GM19397 (cell line): Measurements from ENCODE around the gene PSMD2.
"Not testable (repeated sequence)": the region's sequence is repeated elsewhere in the genome, so short reads cannot be mapped to it uniquely, and the experiment has no call there.

Source experiments
- ATAC-seq: cut with Tn5 transposase; IDR thresholded peaks from one replicate; pipeline ENCODE4 v1.9.1; 2021; ENCODE audit warnings: mild to moderate bottlenecking, moderate library complexity; ENCODE audit not compliant: unreplicated experiment

The PSMD2 gene

DNA sequence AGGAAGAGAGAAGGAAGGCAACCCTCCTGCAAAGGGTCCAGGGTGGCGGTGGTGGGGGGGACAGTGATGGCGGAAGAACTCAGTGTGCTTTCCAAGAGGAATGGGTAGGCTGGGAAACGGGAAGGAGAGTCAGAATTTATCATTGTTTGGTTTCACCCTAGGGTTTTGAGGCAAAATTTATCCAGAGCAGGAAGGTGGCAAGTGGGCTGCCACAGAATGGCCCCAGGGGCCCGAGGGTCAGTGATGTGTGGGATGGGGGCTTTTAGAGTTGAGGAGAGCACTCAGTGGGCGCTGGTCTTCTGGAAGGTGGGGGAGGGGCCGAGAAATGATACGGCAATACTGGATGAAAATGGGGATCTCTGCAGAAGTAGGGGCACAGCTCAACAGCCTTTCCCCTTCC is 38.9 kb downstream of the PSMD2 start:
- ATAC-seq: no peak

DNA sequence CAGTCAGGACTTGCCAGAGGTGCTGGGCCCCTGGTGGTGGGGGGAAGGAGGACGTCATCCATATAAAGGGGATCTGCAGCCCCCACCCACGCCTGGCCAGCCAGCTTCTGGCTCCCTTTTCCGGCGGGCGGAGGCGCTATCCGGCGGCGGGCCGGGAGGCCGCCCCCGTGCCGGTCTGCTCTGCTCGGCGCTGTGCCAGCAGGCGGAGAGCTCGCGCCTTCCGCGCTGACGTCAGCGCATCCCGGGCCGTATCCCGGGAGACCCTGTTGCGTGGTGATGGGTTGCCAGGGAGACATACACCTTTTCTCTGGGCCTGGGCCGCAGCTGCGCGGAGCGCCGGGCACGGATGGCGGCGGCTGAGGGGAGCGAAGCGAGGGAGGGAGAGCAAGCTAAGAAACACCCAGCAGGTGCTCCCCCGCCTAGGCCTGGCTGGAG is 39.5 kb downstream of the PSMD2 start:
- no peak for ATAC-seq

DNA sequence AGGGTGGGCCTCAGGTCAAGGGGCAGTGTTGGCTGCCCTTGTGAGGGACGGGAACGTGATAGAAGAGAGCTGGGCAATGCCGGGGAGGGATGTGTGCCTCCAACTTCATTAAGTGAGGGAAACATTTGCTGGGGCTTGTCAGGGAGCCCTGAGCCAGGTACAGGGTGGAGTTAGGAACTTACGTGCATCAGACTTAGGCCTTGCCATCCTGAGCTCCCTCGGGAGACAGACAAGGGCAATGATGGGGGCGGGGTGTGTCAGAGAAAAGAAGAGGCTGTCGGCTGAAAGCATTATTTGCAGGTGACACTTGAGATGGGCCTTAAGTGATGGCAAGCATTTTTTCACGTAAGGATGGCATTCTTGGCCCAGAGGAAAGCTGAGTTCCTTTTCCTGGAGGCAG is 40.0 kb downstream of the PSMD2 start:
- ATAC-seq: no peak

DNA sequence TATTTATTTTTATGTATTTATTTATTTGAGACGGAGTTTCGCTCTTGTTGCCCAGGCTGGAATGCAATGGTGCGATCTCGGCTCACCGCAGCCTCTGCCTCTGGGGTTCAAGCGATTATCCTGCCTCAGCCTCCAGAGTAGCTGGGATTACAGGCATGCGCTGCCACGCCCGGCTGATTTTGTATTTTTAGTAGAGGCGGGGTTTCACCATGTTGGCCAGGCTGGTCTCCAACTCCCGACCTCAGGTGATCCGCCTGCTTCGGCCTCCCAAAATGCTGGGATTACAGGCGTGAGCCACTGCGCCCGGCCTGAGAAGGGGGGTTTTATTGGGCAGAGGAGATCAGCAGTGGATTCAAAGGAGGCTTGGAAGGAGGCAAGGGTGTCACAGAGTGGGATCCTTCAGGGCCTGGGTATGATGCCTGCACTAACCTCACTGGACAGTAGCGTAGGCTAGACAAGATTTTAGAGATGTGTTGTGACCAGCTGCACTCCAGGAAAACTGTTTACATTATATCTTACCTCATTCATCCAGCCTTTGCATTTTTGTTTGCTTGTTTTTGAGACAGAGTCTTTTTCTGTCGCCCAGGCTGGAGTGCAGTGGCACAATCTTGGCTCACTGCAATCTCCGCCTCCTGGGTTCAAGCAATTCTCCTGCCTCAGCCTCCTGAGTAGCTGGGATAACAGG is 40.6 kb downstream of the PSMD2 start:
- not testable (repeated sequence) for ATAC-seq

DNA sequence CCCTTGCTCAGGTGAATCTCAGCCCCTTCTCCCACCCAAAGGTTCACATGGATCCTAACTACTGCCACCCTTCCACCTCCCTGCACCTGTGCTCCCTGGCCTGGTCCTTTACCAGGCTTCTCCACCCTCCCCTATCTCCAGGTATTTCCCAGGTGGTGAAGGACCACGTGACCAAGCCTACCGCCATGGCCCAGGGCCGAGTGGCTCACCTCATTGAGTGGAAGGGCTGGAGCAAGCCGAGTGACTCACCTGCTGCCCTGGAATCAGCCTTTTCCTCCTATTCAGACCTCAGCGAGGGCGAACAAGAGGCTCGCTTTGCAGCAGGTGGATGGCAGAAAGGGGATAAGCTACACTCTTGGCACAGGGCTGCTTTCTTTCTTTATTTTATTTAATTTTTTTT is 42.9 kb downstream of the PSMD2 start:
- ATAC-seq: no peak

DNA sequence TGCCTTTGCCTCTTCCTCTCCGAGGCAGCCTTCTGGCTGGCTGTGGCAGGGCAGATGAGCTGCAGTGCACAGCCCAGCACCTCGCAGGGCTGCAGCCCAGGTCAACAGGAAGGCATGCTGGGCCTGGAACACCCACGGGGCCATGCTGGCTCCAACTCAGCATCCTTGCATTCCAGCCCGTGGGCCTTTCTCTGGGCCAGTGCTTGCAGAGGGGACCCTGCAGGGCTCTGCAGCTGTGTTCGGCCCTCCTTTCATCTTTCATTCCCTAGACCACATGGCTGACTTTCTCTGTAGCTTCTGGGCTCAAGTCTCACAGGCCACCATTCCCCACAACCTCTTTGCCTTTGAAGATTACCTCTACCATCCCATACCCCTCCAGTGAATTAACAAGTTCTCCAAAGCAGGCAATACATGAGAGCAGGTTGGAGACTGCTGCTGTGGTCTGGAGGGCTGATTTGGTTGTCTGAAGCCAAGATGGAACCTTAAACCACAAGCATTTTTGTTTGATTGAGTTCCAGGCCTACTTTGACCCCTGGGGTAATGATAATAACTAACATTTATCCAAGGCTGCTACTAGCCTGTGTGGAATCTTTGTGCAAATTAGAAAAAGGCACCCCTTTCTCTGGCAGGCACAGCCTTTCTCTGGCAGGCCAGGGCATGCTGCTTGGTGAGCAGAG is 44.3 kb downstream of the PSMD2 start:
- ATAC-seq: no peak

DNA sequence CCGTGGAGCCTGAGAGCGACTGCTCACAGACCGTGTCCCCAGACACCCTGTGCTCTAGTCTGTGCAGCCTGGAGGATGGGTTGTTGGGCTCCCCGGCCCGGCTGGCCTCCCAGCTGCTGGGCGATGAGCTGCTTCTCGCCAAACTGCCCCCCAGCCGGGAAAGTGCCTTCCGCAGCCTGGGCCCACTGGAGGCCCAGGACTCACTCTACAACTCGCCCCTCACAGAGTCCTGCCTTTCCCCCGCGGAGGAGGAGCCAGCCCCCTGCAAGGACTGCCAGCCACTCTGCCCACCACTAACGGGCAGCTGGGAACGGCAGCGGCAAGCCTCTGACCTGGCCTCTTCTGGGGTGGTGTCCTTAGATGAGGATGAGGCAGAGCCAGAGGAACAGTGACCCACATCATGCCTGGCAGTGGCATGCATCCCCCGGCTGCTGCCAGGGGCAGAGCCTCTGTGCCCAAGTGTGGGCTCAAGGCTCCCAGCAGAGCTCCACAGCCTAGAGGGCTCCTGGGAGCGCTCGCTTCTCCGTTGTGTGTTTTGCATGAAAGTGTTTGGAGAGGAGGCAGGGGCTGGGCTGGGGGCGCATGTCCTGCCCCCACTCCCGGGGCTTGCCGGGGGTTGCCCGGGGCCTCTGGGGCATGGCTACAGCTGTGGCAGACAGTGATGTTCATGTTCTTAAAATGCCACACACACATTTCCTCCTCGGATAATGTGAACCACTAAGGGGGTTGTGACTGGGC is 45.7 kb downstream of the PSMD2 start:
- ATAC-seq: no peak

DNA sequence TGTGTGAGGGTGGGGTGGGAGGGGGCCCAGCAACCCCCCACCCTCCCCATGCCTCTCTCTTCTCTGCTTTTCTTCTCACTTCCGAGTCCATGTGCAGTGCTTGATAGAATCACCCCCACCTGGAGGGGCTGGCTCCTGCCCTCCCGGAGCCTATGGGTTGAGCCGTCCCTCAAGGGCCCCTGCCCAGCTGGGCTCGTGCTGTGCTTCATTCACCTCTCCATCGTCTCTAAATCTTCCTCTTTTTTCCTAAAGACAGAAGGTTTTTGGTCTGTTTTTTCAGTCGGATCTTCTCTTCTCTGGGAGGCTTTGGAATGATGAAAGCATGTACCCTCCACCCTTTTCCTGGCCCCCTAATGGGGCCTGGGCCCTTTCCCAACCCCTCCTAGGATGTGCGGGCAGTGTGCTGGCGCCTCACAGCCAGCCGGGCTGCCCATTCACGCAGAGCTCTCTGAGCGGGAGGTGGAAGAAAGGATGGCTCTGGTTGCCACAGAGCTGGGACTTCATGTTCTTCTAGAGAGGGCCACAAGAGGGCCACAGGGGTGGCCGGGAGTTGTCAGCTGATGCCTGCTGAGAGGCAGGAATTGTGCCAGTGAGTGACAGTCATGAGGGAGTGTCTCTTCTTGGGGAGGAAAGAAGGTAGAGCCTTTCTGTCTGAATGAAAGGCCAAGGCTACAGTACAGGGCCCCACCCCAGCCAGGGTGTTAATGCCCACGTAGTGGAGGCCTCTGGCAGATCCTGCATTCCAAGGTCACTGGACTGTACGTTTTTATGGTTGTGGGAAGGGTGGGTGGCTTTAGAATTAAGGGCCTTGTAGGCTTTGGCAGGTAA is 46.5 kb downstream of the PSMD2 start:
- no peak for ATAC-seq

DNA sequence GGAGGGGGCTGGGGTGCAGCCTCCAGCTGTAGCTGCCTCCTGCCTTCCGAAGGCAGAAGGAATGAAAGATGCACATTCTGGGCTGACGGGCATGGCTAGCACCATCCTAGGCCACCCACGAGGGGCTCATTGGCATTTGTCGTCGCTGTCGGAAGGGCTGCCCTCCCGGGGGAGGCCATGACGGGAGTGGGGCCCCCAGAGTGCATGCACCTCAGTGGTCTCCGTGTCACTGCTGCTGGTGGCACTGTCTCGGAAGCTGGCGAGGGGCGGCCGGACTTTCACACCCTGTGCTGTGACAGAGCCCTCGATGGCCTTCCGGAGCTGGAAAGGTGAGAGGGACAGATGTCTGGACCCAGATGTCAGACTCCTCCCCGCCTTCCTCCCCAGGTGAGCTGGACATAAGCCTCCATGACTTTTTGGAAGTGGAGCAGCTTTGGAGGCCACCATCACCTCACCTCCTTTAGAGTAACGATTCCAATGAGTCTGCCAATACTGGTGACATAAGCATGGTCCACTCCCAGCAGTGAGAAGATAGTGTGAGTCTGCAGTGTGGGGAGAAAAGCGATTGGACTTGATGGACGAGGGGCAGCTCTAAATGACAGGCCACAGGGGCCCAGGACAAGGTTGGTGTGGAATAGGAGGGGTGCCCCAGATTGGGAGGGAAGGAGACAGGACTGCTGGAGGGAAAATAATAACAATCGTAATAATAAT is 47.6 kb downstream of the PSMD2 start:
- ATAC-seq: no peak

DNA sequence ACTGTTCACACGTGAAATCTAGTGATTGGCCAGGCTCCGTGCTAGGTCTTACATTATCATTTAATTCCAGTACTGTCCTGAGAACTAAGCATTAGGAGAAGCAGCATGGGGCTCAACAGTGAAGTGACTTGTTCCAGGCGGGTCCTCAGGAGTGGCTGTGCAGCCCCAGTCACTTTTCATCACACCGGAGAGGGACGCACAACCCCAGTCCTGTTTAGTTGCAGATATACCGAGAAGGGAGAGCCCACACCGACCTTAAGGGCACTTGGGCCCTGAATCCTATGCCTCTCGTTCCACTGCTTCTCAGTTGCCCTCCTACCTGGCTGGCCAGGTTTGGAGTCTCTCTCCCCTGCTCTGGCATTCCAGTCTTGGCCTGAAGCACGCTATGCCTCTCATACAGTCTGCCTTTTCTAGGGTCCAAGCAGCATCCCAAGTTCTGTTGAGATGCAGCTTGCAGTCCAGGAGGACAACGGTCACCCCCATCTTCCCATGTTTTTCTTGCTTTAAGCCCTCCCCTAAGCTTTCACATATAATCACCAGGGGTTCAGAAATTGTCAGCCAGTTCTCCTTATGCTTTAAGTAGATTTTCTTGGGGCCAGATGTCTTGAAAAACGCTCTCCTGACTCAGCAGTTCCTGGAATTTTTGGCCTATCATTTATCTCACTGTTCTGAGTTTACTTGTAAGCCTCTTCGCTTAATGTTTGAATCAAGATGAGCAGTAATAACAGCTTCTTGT is 48.4 kb downstream of the PSMD2 start:
- no peak for ATAC-seq

DNA sequence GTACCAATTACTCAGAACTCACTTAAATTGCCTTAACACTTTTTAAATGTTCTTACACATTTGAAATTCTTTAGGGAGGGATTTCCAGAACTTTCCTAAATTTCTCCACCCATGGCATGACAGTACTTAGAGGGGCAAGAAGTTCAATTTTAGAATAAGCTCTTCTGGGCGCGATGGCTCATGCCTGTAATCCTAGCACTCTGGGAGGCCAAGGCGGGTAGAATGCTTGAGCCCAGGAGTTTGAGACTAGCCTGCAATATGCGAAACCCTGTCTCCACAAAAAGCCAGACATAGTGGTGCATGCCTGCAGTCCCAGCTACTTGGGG is 49.0 kb downstream of the PSMD2 start:
- no peak for ATAC-seq

DNA sequence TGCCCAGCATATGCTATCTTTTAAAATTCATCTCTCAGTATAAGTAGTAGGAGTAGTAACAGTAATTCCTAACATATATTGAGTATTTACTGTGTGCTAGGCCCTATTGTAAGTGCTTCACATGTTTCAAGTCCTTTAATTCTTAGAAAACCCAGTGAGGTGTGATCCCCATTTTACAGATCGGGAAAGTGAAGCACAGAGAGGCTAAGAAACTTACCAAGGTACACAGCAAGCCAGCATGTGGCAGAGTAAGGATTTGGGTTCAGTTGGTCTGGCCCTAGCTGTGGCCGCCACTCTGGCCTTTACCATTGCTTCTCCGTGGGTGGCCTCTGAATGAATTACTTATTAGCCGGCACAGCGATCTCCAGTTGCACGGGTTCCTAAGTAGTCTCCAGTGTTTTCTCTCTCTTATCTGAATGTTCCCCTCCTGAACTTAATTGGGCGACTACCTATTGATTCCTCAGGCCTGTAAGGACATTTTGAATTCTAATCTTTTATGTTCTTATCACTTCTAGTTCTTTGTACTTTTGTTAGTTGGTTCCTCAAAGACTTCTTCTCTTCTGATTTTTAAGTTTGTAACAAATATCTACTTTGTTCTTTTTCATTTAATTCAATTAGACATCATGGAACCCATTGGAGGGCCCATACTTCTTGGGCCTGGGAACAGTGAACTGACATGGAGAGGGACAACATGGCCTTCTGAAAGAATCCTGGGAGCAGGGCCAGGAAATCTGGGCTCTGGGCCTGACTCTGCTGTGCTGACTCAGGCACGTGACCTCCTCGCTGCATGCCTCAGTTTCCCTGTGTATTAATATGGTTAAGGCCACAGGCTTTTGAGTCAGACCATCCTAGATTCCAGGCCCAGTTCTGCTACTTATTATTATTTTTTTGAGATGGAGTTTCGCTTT is 50.8 kb downstream of the PSMD2 start:
- ATAC-seq: no peak

DNA sequence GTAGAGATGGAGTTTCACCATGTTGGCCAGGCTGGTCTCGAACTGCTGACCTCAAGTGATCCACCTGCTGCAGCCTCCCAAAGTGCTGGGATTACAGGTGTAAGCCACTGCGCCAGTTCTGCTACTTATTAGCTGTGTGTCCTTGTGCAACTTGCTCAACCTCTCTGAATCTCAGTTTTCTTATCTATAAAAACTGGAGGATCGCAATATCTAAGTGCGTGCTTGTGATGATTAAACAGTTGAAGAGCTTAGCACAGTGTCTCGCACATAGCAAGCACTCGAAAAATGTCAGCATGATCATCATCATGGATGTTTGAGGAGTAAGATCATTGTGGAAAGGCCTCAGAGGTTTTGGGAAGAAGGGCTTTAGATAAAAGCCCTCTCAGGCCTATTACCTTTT is 51.6 kb downstream of the PSMD2 start:
- no peak for ATAC-seq

DNA sequence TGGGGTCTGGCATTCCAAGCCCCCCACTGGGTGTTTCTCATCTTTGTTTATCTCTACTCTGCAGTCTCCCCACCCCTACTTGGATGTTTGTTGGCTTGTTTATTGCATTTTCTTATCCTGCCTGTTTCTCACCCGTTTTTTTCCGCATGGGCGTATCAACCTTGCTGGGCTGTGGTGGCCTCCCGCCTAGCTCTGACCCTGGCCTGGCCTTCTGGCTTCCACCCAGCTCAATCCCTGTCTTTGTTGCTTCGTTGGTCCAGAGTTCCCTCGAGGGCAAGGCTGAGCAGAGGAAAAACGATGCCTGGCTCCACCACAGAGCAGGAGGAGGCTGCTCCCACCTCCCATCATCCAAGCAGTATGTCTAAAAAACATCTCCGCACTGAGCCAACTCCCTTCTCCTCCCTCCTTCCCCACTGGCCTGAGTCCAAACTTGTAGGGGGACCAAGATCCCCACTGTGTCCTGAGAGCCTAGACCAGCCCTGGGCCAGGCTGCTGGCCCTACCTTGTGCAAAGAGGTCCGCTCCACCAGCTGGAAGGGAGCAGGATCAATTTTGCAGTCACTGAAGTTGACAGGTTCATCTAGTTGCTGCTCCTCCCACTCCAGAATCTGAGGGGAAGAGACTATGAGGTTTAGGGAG is 52.6 kb downstream of the PSMD2 start:
- no peak for ATAC-seq

DNA sequence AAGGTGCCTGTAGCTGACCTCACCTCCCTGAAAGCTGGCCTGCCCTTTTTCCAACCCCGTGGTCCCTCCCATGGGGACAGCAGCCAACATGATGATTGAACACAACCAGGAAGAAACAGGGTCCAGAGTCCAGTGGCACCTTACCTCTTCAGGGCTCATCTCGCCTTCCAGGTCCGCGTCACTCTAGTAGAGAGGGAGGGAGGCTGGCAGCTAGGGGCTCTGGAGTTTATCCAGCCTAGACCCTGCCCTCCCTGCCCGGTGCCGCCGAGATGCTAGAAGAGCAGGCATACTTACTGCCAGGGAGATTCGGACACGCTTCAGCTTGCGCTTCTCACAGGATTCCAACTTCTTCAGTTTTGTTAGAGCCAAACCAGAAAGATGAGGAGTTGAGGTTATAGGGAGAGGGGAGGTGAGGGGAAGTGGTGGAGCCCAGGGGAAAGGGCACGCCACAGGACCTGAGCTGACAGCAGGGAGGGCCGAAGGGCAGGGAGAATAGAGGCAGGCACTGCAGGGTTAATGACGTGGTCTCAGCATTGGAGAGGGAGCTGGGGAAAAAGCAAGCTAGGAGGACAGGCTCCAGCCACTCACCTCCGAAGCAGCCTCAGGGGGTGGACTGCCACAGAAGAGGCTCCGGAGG is 53.2 kb downstream of the PSMD2 start:
- ATAC-seq: no peak

DNA sequence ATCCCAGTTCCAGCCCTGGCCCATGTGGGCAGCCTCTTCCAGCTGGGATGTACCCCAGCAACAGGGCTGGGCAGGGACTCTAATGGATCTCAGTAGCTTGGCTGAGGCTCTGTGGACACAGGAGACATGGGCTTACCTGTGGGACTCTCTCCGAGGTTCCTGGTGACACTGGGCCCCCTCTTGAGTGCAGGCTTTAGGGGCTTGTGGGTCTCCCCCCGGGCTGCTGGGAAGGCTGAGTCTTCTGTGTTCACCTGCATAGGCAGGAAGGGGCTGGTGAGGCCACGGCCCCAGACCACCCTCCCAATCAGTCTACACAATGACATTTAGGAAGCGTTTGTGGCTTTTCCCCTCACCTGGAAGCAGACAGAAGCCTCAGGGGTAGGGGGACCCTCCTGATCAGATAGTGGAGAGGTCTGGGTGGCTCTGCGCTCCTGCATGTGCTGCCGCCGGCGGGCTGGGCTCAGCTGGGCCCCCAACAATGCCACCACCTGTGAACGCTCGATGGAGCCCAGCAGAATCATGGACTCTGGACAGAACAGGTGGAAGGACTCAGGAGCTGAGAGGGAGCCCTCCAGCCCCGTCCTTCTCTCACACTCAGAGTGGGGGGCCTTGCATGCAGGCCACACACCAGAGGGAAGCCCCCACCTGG is 54.0 kb downstream of the PSMD2 start:
- no peak for ATAC-seq

DNA sequence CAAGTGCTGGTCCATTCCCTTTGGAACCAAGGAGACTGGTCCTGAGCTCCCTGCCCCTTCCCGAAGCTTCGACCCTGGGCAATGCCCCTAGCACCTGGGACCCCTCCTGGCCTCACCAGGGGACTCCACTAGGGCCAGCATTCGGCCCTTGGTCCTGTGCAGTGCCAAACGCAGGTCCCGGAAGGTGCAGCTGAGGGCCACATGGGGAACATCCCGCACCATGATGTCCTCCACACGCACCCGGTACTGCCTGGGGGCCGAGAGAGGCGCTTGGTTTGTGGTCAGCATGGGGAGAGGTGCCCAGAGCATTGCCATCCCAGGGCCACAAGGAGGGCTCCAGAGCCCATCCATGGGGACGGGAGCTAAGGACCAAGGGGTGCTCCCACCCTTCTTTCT is 54.5 kb downstream of the PSMD2 start:
- no peak for ATAC-seq
